Stimulated activated CD8-positive, alpha-beta memory T cell treated with anti-CD3 and anti-CD28 coated beads, Interleukin-7, amount 100 ng/mL, for 1 hour (primary cell): Measurements from ENCODE around the gene COX7A1.
"Not testable (repeated sequence)": the region's sequence is repeated elsewhere in the genome, so short reads cannot be mapped to it uniquely, and the experiment has no call there.

ENCODE experiments used
- DNase-seq, 2 donors: peaks; one replicate each; pipeline ENCODE4 v3.0.0-alpha.2; 2020; ENCODE audit warnings: low read depth in 2 of 2

COX7A1 gene

GRCh38 chr19:36141039-36141927 lies 11.0 kb downstream of the COX7A1 start:
- DNase-seq = peak; percentile 76 to 85

DNA sequence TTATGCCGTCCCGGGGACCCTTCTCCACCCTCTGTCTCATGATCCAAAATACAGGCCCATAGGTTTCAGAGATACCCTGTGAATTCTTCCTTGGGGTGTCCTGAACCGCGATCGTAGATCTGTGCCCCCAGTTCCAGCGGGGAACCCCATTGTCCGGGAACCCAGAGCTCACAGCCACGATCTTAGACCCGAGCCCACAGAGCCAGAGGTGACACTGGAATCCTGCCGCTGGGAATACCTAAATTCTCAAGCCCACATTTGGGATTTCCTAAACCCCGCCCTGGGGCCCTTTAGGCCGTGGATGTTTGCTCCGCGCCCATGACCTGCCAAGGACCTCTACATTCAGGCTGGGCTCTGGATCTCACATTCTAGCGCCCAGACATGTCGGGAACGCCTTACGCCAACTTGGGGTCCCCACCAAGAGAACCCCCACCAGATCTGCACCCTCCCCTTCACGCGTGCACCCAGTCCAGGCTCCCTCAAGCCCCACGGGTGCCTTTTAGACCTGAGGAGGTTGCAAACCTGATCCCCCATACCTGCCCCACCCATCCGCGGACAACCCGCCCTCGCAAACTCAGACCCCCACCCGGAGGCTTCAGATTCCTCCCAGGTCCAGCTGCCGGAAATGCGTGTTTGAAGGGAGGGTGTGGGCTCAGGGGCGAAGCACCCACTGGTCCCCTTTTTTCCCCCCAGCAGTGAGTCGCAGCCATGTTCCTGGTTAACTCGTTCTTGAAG lies 11.8 kb downstream of the COX7A1 start:
- no peak for DNase-seq

GRCh38 chr19:36139473-36140303 lies 12.6 kb downstream of the COX7A1 start, which contains the start of gene CAPNS1:
Gene CAPNS1 (plus strand): TSS chr19:36140066. CDS start chr19:36141012, 946 bp downstream.
- DNase-seq = peak; percentile 83

DNA sequence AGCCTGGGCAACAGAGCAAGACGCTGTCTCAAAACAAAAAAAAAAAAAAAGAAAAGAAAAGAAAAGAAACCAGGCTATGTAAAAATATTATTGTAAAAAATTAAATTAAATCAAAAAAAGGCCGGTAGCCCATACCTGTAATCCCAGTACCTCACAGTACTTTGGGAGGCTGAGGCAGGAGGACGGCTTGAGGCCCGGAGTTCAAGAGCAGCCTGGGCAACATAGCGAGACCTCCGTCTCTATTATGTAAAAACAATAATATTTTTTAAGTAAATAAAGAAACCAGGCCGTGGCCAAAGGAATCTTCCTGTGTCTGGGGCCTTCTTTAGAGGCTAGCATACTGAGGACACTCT lies 13.2 kb downstream of the COX7A1 start:
- no peak for DNase-seq

GRCh38 chr19:36136964-36137686 lies 15.1 kb downstream of the COX7A1 start:
- no peak for DNase-seq

DNA sequence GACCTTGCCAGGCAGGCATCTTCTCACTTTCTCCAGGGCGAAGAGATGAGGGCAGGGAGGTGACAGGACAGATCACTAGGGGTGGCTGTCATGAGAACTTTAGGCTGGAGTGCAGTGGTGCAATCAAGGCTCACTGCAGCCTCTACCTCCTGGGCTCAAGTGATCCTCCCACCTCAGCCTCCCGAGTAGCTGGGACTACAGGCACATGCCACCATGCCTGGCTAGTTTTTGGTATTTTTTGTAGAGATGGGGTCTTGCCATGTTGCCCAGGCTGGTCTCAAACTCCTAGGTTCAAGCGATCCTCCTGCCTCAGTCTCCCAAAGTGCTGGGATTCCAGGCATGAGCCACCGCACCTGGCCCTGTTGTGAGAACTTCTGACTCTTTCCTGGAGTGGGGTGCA lies 17.4 kb downstream of the COX7A1 start:
- not testable (repeated sequence) for DNase-seq

DNA sequence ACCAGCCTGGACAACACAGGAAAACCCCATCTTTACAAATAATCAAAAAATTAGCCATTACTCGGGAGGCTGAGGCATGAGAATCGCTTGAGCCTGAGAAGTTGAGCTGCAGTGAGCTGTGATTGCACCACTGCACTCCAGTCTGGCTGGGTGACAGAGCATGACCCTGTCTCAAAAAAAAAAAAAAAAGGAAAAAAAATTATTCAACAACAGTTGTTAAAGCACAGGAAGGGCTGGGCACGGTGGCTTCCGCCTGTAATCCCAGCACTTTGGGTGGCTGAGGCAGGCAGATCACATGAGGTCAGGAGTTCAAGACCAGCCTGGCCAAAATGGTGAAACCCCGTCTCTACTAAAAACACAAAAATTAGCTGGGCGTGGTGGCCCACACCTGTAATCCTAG lies 21.0 kb downstream of the COX7A1 start:
- not testable (repeated sequence) for DNase-seq

GRCh38 chr19:36128392-36128736 lies 23.9 kb downstream of the COX7A1 start:
- DNase-seq = no peak

- no peak for DNase-seq
These were observed 26.7 kb downstream of the COX7A1 start for GRCh38 chr19:36125557-36125956.

DNA sequence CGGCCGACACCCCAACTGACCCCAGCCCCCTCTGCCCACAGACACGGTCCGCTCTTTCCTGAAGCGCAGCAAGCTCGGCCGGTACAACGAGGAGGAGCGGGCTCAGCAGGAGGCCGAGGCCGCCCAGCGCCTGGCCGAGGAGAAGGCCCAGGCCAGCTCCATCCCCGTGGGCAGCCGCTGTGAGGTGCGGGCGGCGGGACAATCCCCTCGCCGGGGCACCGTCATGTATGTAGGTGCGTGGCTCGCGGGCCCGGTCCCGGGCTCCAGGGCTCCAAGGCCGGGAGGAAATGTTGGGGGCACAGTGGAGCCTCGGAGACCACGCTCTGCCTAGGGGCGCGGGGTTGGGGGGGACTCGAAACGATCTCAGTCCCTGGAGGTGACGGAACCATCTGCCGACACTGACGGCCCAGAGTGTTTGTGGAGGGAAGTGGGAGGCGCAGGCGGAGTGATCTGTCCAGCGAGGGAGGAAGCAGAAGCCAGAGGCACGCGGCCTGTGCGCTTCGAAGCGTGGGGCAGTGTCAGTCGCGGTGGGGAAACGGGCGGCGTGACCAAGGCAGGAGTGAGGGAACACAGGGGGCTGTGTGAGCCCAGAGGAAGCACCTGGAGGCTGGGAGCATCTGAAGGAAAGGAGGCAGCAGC lies 30.6 kb downstream of the COX7A1 start:
- DNase-seq = no peak

- no peak for DNase-seq
These were observed 31.3 kb downstream of the COX7A1 start for GRCh38 chr19:36120984-36121358.

DNA sequence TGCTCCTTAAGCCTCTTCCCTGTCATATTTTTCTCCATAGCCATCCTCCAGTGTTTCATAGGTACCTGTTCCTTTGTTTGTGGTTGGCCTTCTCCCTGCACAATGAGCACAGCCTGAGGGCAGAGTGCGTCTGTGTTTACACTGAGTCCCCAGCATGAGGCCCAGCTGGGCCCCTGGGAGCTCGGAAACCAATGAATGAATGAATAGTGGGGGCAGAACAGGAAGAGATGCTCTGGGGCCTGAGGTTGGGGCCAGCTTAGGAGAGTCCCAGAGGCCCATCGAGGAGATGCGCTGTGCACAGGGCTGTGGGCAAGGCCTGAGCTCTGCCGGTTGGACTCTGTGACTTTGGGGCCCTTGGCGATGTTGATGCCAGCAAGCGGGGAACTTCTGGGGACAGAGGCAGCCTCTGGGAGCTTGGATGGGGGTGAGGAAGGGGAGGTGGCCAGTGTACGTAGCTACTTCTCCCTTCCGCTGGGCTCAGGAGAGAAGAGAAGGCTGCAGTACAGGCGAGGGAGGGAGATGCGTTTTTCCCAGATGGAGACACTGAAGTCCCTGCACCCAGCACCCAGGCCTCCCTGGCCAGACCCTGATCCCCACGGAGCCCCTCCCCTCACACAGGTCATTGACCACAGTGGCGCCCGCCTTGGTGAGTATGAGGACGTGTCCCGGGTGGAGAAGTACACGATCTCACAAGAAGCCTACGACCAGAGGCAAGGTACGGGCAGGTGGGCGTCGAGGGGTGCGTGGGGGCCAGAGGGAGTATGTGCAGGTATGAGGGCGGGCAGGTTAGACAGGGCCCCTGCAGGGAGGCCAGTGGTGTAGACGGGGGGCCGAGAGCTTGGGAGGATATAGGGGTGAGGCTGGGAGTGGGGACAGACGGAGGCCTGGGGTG lies 31.9 kb downstream of the COX7A1 start:
- no peak for DNase-seq

GRCh38 chr19:36116344-36116637 lies 36.0 kb downstream of the COX7A1 start:
- no peak for DNase-seq

- peak; percentile 76 to 84 for DNase-seq
These were observed 36.5 kb downstream of the COX7A1 start, which contains the start of gene TBCB for GRCh38 chr19:36115453-36116343. Gene TBCB (plus strand): TSS chr19:36115468. CDS start chr19:36115561, 93 bp downstream.

DNA sequence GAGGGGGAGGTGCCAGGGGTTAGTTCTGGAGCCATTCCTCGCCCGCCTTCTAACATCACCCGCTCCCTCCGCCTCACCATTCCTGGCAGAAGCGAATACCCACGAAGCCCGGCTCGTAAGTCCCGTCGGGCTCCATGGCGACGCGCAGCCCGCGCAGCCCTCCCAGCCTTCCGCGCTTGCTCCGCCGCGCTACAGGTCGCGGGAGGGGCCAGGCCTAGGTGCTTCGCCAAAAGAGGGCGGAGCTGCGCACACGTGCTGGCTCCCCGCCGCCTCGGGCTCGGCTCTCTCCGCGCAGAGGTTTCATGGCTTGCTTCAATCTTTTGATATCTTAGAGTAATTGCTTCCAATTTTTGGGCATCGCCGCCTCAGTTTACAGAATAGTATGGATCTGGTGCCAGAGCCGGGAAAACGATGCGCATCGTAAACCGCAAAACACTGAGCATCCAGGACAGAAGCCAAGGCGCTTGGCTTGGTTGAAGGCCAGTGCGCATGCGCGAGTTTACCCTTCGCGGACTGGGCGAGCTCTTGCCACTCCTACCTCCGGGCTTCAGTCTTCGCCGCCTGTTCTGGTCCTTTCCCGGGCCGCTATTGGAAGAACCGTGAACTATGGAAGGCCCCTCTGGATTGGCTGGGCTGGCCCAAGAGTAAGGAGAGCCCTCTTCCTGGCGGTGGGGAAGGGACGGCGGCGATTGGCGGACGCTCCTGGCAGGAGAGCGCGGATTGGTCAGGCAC lies 37.4 kb downstream of the COX7A1 start, which contains the start of gene POLR2I:
TSS of gene POLR2I (minus strand) at position 155 of the 732 bp plus-strand sequence. CDS start at position 136, 19 bp downstream.
- DNase-seq = peak; percentile 91 to 95

- no peak for DNase-seq
These were observed 38.1 kb downstream of the COX7A1 start for GRCh38 chr19:36113894-36114720.

- no peak for DNase-seq
These were observed 38.8 kb downstream of the COX7A1 start for GRCh38 chr19:36113425-36113824.
